Astrocyte (in vitro differentiated cells and primary cell): ENCODE results near the gene PDE9A. TPM values are rescaled to one million over a fixed set of nuclear protein-coding genes. Genes with fewer than 3 reads are reported as not detected.

Source experiments
- DNase-seq: peaks from one replicate; pipeline ENCODE4 v3.0.0-alpha.2; 2010; ENCODE audit warnings: low read depth
- FAIRE-seq: peaks from 2 replicates; lab custom pipeline; 2011; peaks lifted over from hg19 to GRCh38; lab: Jason Lieb, UNC
- H2AFZ ChIP-seq: 2 replicates; pipeline ENCODE4 v1.6.0; 2012; ENCODE audit warnings: low read depth, low read length, inconsistent platforms
- H3K27ac ChIP-seq: 2 replicates; pipeline ENCODE4 v1.5.1; 2011; ENCODE audit warnings: low read depth, low read length, inconsistent platforms
- H3K27me3 ChIP-seq: 2 replicates; pipeline ENCODE4 v1.6.0; 2011; ENCODE audit warnings: low read length, inconsistent platforms; ENCODE audit not compliant: insufficient read depth
- H3K36me3 ChIP-seq: 2 replicates; pipeline ENCODE4 v1.5.1; 2011; ENCODE audit warnings: low read length, inconsistent platforms; ENCODE audit not compliant: insufficient read depth
- H3K4me1 ChIP-seq: 2 replicates; pipeline ENCODE4 v1.5.1; 2011; ENCODE audit warnings: low read length, inconsistent platforms; ENCODE audit not compliant: insufficient read depth
- H3K4me2 ChIP-seq: 2 replicates; pipeline ENCODE4 v1.6.0; 2012; ENCODE audit warnings: low read length, inconsistent platforms
- H3K4me3 ChIP-seq: 2 replicates; pipeline ENCODE4 v1.5.1; 2011; ENCODE audit warnings: low read depth, mild to moderate bottlenecking, low read length, inconsistent platforms; ENCODE audit not compliant: insufficient read depth
- H3K79me2 ChIP-seq: 2 replicates; pipeline ENCODE4 v1.6.0; 2012; ENCODE audit warnings: mild to moderate bottlenecking, low read length, inconsistent platforms; ENCODE audit not compliant: insufficient read depth
- H3K9ac ChIP-seq: 2 replicates; pipeline ENCODE4 v1.6.0; 2012; ENCODE audit warnings: mild to moderate bottlenecking, low read length, inconsistent platforms
- H3K9me3 ChIP-seq: 2 replicates; pipeline ENCODE4 v1.5.1; 2012; ENCODE audit warnings: low read depth, mild to moderate bottlenecking, low read length, inconsistent platforms; ENCODE audit not compliant: insufficient read depth
- H4K20me1 ChIP-seq: 2 replicates; pipeline ENCODE4 v1.6.0; 2012; ENCODE audit warnings: low read length, inconsistent platforms; ENCODE audit not compliant: insufficient read depth
- H3K27ac Mint-ChIP-seq: one replicate; pipeline ENCODE4 v1.8.0; 2021; ENCODE audit warnings: mild to moderate bottlenecking, mixed read lengths; ENCODE audit not compliant: unreplicated experiment
- H3K27me3 Mint-ChIP-seq: one replicate; pipeline ENCODE4 v1.8.0; 2021; ENCODE audit warnings: low read depth, mixed read lengths; ENCODE audit not compliant: unreplicated experiment
- H3K36me3 Mint-ChIP-seq: one replicate; pipeline ENCODE4 v1.8.0; 2021; ENCODE audit warnings: low read depth, mixed read lengths; ENCODE audit not compliant: unreplicated experiment
- H3K4me1 Mint-ChIP-seq: one replicate; pipeline ENCODE4 v1.8.0; 2021; ENCODE audit warnings: low read depth, mixed read lengths; ENCODE audit not compliant: unreplicated experiment
- H3K4me3 Mint-ChIP-seq: one replicate; pipeline ENCODE4 v1.8.0; 2021; ENCODE audit warnings: mild to moderate bottlenecking, moderate library complexity, mixed read lengths; ENCODE audit not compliant: unreplicated experiment
- H3K9me3 Mint-ChIP-seq: one replicate; pipeline ENCODE4 v1.8.0; 2021; ENCODE audit warnings: mild to moderate bottlenecking, mixed read lengths; ENCODE audit not compliant: unreplicated experiment
- EZH2 ChIP-seq: IDR thresholded peaks from 2 replicates; pipeline ENCODE4 v1.6.1; 2012; ENCODE audit warnings: mild to moderate bottlenecking, low read length, inconsistent platforms; ENCODE audit not compliant: insufficient read depth
- total RNA-seq: library from RNA; stranded (reverse); gene quantifications from 2 replicates; pipeline ENCODE4 v1.2.1, GENCODE V29; 2021
- TF ChIP-seq, protein P1 (sequence below): IDR thresholded peaks from 2 replicates; pipeline ENCODE4 v1.5.1; 2011; ENCODE audit warnings: low read depth, mild to moderate bottlenecking, inconsistent platforms, low read length, moderate library complexity; ENCODE audit not compliant: insufficient read depth

PDE9A gene
- total RNA-seq, 1 donor from 2014 or later: 7.8 TPM

DNA sequence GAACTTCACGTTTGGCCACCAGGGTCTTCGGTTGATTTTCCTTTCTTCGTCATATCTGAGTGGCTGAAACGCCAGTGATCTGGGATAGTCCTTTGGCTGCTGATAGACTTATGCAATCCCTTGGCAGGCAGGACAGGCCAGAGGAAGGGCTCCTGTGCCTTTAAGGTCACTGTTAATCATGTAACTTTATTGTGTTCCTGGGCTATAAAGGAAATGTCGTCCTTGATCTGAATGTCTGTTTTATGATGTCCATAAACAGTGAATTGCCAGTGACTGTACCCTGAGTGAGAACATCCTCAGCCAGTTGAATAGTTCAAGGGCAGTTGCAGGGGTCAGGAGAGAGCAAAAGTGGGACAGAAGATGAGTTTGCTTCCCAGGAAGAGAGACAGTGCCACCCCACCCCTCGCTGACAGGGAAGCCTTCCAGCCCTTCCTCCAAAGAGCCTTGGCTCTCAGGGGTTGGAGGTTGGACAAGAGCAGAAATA lies 68.0 kb downstream of the PDE9A start:
- no peak overlapping the region for H2AFZ ChIP-seq
- H3K27ac ChIP-seq: no peak overlapping the region
- Mint-ChIP-seq H3K4me3 (no peak overlapping the region), H3K27me3 (peaks cover 26% of the 10 kb centered on the region), H3K4me1 (peaks cover 31% of the 10 kb centered on the region), H3K36me3 (no peaks in the 10 kb centered on the region), H3K27ac (no peak overlapping the region), H3K9me3 (peaks cover 5% of the 10 kb centered on the region)
- H3K9ac ChIP-seq: no peak overlapping the region
- no peak overlapping the region for H3K4me2 ChIP-seq
- TF ChIP-seq, protein P1, sequence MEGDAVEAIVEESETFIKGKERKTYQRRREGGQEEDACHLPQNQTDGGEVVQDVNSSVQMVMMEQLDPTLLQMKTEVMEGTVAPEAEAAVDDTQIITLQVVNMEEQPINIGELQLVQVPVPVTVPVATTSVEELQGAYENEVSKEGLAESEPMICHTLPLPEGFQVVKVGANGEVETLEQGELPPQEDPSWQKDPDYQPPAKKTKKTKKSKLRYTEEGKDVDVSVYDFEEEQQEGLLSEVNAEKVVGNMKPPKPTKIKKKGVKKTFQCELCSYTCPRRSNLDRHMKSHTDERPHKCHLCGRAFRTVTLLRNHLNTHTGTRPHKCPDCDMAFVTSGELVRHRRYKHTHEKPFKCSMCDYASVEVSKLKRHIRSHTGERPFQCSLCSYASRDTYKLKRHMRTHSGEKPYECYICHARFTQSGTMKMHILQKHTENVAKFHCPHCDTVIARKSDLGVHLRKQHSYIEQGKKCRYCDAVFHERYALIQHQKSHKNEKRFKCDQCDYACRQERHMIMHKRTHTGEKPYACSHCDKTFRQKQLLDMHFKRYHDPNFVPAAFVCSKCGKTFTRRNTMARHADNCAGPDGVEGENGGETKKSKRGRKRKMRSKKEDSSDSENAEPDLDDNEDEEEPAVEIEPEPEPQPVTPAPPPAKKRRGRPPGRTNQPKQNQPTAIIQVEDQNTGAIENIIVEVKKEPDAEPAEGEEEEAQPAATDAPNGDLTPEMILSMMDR: no peak
- no peak for TF ChIP-seq EZH2
- peaks cover 3% of the 10 kb centered on the region for H4K20me1 ChIP-seq
- FAIRE-seq (no peak), DNase-seq (no peak)
- no peaks in the 10 kb centered on the region for H3K9me3 ChIP-seq
- H3K4me1 ChIP-seq: peaks cover 24% of the 10 kb centered on the region
- no peaks in the 10 kb centered on the region for H3K79me2 ChIP-seq
- H3K27me3 ChIP-seq: peaks cover 29% of the 10 kb centered on the region
- H3K36me3 ChIP-seq: no peaks in the 10 kb centered on the region
- H3K4me3 ChIP-seq: no peak overlapping the region

DNA sequence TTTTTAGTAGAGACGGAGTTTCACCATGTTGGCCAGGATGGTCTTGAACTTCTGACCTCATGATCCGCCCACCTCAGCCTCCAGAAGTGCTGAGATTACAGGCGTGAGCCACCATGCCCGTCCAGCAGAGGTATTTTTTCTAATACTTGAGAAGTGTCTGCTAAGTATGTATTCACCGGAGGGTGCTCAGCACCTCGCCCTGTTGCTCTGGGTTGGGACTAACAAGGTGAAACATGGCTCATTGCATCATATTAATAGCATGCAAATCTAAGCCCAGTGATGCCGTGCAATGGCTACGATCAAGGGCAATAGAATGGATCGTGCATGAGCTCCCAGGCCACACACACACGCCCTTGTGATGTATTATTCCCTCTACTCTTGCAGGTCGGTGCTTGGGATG lies 68.7 kb downstream of the PDE9A start:
- peaks cover 29% of the 10 kb centered on the region for H3K27me3 Mint-ChIP-seq
- no peak for FAIRE-seq
- no peak overlapping the region for H3K27ac Mint-ChIP-seq
- Histone ChIP-seq H3K79me2 (no peaks in the 10 kb centered on the region), H3K9ac (no peak overlapping the region), H3K9me3 (no peaks in the 10 kb centered on the region), H3K27me3 (peaks cover 31% of the 10 kb centered on the region), H2AFZ (no peak overlapping the region), H3K4me2 (no peak overlapping the region), H3K36me3 (no peaks in the 10 kb centered on the region), H3K27ac (no peak overlapping the region), H4K20me1 (peaks cover 3% of the 10 kb centered on the region), H3K4me1 (peaks cover 24% of the 10 kb centered on the region), H3K4me3 (no peak overlapping the region)
- DNase-seq: no peak
- H3K9me3 Mint-ChIP-seq: peaks cover 5% of the 10 kb centered on the region
- TF ChIP-seq, protein P1: no peak
- no peak for TF ChIP-seq EZH2
- no peaks in the 10 kb centered on the region for H3K36me3 Mint-ChIP-seq
- H3K4me3 Mint-ChIP-seq: no peak overlapping the region
- peaks cover 31% of the 10 kb centered on the region for H3K4me1 Mint-ChIP-seq

DNA sequence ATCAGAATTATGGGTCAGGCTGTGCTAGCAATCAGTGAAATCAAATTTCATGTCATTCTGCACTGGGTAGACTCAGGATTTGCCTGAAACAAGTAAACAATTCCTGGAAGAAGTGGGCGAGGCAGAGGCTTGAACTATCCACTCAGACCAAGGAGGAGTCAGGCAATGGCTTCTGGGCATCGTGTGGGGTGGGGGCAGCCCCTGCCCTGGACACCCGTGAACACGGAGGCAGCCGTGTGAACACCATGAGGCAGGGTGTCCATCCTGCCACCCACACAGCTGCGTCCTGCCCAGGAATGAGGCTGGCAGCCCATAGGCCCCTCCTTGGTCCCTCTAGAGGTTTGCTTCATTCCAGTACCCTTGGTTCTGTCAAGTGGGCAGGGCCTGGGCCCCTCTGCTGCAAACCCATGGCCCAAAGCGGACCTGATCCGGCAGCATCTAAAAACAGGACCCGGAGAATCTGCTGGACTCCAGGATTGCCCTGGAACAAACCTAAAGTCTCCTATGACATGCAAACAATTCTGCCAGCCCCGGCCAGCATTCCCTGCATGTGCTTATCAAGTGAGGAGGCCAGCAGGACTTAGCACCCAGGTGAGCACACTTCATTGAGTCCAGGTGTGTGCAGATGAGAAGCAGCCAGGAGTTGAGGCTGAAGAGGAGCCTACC lies 69.5 kb downstream of the PDE9A start:
- Histone ChIP-seq H3K27ac (no peak overlapping the region), H3K36me3 (no peaks in the 10 kb centered on the region), H3K4me1 (peaks cover 24% of the 10 kb centered on the region), H3K9me3 (no peaks in the 10 kb centered on the region), H3K9ac (no peak overlapping the region), H3K27me3 (peaks cover 31% of the 10 kb centered on the region), H3K4me2 (no peak overlapping the region), H3K4me3 (no peak overlapping the region), H3K79me2 (no peaks in the 10 kb centered on the region), H4K20me1 (peaks cover 3% of the 10 kb centered on the region), H2AFZ (no peak overlapping the region)
- FAIRE-seq (no peak), DNase-seq (no peak)
- Mint-ChIP-seq H3K27ac (no peak overlapping the region), H3K36me3 (no peaks in the 10 kb centered on the region), H3K4me3 (no peak overlapping the region), H3K27me3 (peaks cover 29% of the 10 kb centered on the region), H3K4me1 (peaks cover 31% of the 10 kb centered on the region), H3K9me3 (peaks cover 5% of the 10 kb centered on the region)
- TF ChIP-seq, protein P1: no peak
- TF ChIP-seq EZH2: no peak
